K562 (cell line): Measurements from ENCODE around the gene IDUA. TPM values are rescaled to one million over a fixed set of nuclear protein-coding genes. Genes with fewer than 3 reads are reported as not detected.
A peak's percentile ranks its signal among the peaks of the same experiment; 100 is the strongest.

Experiments
- CLOCK ChIP-seq: fragments of 250-450 bp; sonication (Bioruptor Pico); IDR thresholded peaks from 2 replicates; pipeline ENCODE4 v1.4.0; 2020; ENCODE audit warnings: mild to moderate bottlenecking, moderate library complexity, borderline replicate concordance
- IRF1 ChIP-seq: sonication (generic); formaldehyde crosslinking; IDR thresholded peaks from 2 replicates; pipeline ENCODE4 v1.8.0; 2022; ENCODE audit warnings: missing genetic modification reagents, mild to moderate bottlenecking, borderline replicate concordance
- KLF10 ChIP-seq: fragments of 250-450 bp; sonication (Bioruptor Pico); IDR thresholded peaks from 2 replicates; pipeline ENCODE4 v1.6.1; 2021; ENCODE audit warnings: matching md5 sums
- MYC ChIP-seq, 2 experiments: fragments of 250-450 bp in 1 of 2; sonication (Bioruptor Pico) in 1 of 2; IDR thresholded peaks; 2 replicates each; pipeline versions ENCODE4 v1.5.1 to v1.6.1; 2012 to 2021; ENCODE audit warnings: low read depth in 2 of 2, borderline replicate concordance in 1 of 2, improper control_type of control experiment in 1 of 2, low read length in 1 of 2, mild to moderate bottlenecking in 1 of 2, moderate library complexity in 1 of 2
- NCOA2 ChIP-seq, 2 experiments: fragments of 450-650 bp; IDR thresholded peaks; 2 replicates each; pipeline ENCODE4 v1.6.1; 2018; ENCODE audit warnings: mild to moderate bottlenecking in 2 of 2, moderate library complexity in 1 of 2; ENCODE audit not compliant: partially characterized antibody in 2 of 2
- NFE2L1 ChIP-seq: fragments of 450-650 bp; IDR thresholded peaks from 2 replicates; pipeline ENCODE4 v1.6.1; 2016; ENCODE audit warnings: missing genetic modification characterization, low read depth, mild to moderate bottlenecking, missing compliant biosample characterization, moderate library complexity, borderline replicate concordance
- SPI1 ChIP-seq: IDR thresholded peaks from 2 replicates; pipeline ENCODE4 v1.6.1; 2011; ENCODE audit warnings: low read depth, low read length, control low read depth, borderline replicate concordance
- TBL1XR1 ChIP-seq, 2 experiments: IDR thresholded peaks; 2 replicates each; pipeline ENCODE4 v1.6.1; 2012; ENCODE audit warnings: improper control_type of control experiment in 2 of 2, low read length in 2 of 2, mild to moderate bottlenecking in 1 of 2
- YBX1 ChIP-seq: fragments of 450-650 bp; IDR thresholded peaks from 2 replicates; pipeline ENCODE4 v1.7.1; 2016; ENCODE audit warnings: mild to moderate bottlenecking
- ZNF318 ChIP-seq, 2 experiments: fragments of 450-650 bp; IDR thresholded peaks; 2 replicates each; pipeline ENCODE4 v1.6.1; 2016; ENCODE audit warnings: mild to moderate bottlenecking in 2 of 2, borderline replicate concordance in 1 of 2, low read depth in 1 of 2, moderate library complexity in 1 of 2
- ZNF785 ChIP-seq: fragments of 250-450 bp; sonication (Bioruptor Pico); IDR thresholded peaks from 2 replicates; pipeline ENCODE4 v1.4.0; 2020; ENCODE audit warnings: mild to moderate bottlenecking
- polyA plus RNA-seq, 8 experiments: library from polyadenylated mRNA; depleted of rRNA in 4 of 8; stranded (reverse) in 5 of 8; unstranded in 3 of 8; fragments of >200 nt; fragmentation: Nextera tagmentation in 2 of 8; fragmentation: Illumina TruSeq in 1 of 8; extraction: Ambion mirVana in 2 of 8; extraction: Trizol in 1 of 8; gene quantifications; 2 replicates each; pipeline versions ENCODE4 v1.2.1 to v1.2.3, GENCODE V29; 2011 to 2014; ENCODE audit warnings: inconsistent platforms in 1 of 8, missing spikeins in 1 of 8
- total RNA-seq, 7 experiments: library from RNA; depleted of rRNA in 6 of 7; stranded (reverse); fragments of >200 nt in 6 of 7; fragmentation: Illumina TruSeq in 2 of 7; extraction: Trizol in 2 of 7; gene quantifications; 2 replicates each; pipeline versions ENCODE4 v1.2.1 to v1.2.3, GENCODE V29; 2011 to 2021; ENCODE audit warnings: low replicate concordance in 1 of 7

IDUA gene
- total and polyA plus RNA-seq, 9 of the 15 experiments (the other 6 are each of a cell fraction or from before 2014, with no cell fraction given), result 0.04 to 16.1 (median 1.2) TPM

GRCh38 chr4:978957-979701, 7.7 kb upstream of the IDUA start (continued):
- no peak for TF ChIP-seq YBX1
- TF ChIP-seq TBL1XR1 (IDR thresholded peaks at IDR 0.05; ENCODE audit: low read length in 2 of 2), result no peak
- peak; percentile 53; the same call in 1 of the 2 replicates for TF ChIP-seq MYC (IDR thresholded peaks at IDR 0.05; ENCODE audit: low read depth, low read length)
- no peak for TF ChIP-seq MYC (CRISPR knock-in tag; IDR thresholded peaks at IDR 0.05; ENCODE audit: borderline replicate concordance, low read depth)
- no peak for TF ChIP-seq KLF10 (CRISPR knock-in tag)
- no peak for TF ChIP-seq NFE2L1
- no peak for TF ChIP-seq IRF1 (CRISPR knock-in tag)
- 0 out of 4 replicates have a peak, but pooled peaks of 1 of the 2 experiments have one; percentile 22 for TF ChIP-seq ZNF318 (IDR thresholded peaks at IDR 0.05; ENCODE audit: borderline replicate concordance in 1 of 2, low read depth in 1 of 2)
- TF ChIP-seq NCOA2 (IDR thresholded peaks at IDR 0.05; ENCODE audit: partially characterized antibody in 2 of 2), result no peak
- peak; percentile 55; the same call in 1 of the 2 replicates for TF ChIP-seq SPI1
- no peak for TF ChIP-seq CLOCK (CRISPR knock-in tag)
- no peak for TF ChIP-seq ZNF785 (CRISPR knock-in tag)
